Motor neuron (in vitro differentiated cells): ENCODE measurements around the gene RNF220. TPM values are rescaled to one million over a fixed set of nuclear protein-coding genes. Genes with fewer than 3 reads are reported as not detected.

Experiments used
- ATAC-seq, 8 experiments: fragments of 200-7000 bp; cut with Tn5 transposase; replicated peaks in 6 of 8; 2 replicates each; pipeline ENCODE4 v1.8.0; 2021; ENCODE audit warnings: mild to moderate bottlenecking in 8 of 8, moderate library complexity in 8 of 8
- H3K27ac ChIP-seq, 2 donors: fragments of 250-450 bp; sonication (Bioruptor Pico); 2 replicates each; pipeline ENCODE4 v1.9.0; 2021; ENCODE audit warnings: antibody characterized with exemption in 2 of 2, mild to moderate bottlenecking in 2 of 2, moderate library complexity in 1 of 2
- H3K4me1 ChIP-seq, 2 donors: fragments of 250-450 bp; sonication (Bioruptor Pico); replicated peaks in 1 of 2; 2 replicates each; pipeline ENCODE4 v1.6.1; 2021; ENCODE audit warnings: antibody characterized with exemption in 2 of 2, mild to moderate bottlenecking in 2 of 2, moderate library complexity in 1 of 2
- H3K4me3 ChIP-seq, 5 donors: fragments of 250-450 bp; sonication (Bioruptor Pico); 2 replicates each; pipeline ENCODE4 v1.9.0; 2021; ENCODE audit warnings: antibody characterized with exemption in 5 of 5, mild to moderate bottlenecking in 5 of 5, moderate library complexity in 4 of 5
- WGBS, 10 experiments: fragments of 450-650 bp; shearing (Covaris generic); methylation state at CpG; one replicate each; pipeline ENCODE4 v1.0.0; 2022; 5-methylcytosine and 5-hydroxymethylcytosine counted together
- in situ Hi-C, 9 experiments: fragments of 400-800 bp; cut with MboI; loops; one replicate each; pipeline ENCODE4 v1.15.0; 2021; ENCODE audit warnings: low sequenced_read_pairs in 9 of 9, low pct_unique_long_range_greater_than_20kb in 2 of 9; ENCODE audit not compliant: unreplicated experiment in 9 of 9
- total RNA-seq, 8 experiments: library from RNA; unstranded; fragments of 300-600 nt; gene quantifications; 2 replicates each; pipeline versions ENCODE4 v1.2.3 to v1.2.4, GENCODE V29; 2022

The RNF220 gene
- 100 to 1,000 TPM in 4 of 8 experiments, 10 to 100 TPM in 4; 47.3 to 134 (median 92.0) TPM for total RNA-seq

GRCh38 chr1:44405031-44405797, at the start of gene RNF220:
TSS of gene RNF220 (plus strand) at chr1:44405255.
- peaks cover 10 to 17% of the 10 kb centered on the region in 2 donors for H3K4me1 ChIP-seq
- 0 to 2% (median 0%) methylated on average over 1 to 37 of the region's 55 CpGs; no CpG with 5 or more reads in 2 of the 10 experiments for WGBS, 10 experiments
- peak within 1 kb of the TSS; percentile 65 to 81 for H3K27ac ChIP-seq
- in situ Hi-C loops, result loop anchor here in 4 of 9 experiments (25.0 kb wide), 1 partner anchor 232 kb away; no protein-coding TSS in a partner anchor
- peak; percentile 65 to 91 (median 87) for ATAC-seq
- H3K4me3 ChIP-seq, result peak within 1 kb of the TSS; percentile 48 to 75 (median 65)

GRCh38 chr1:44355582-44356305, 49.3 kb upstream of the RNF220 start:
- ATAC-seq, result no peak

GRCh38 chr1:44357710-44358109, 47.3 kb upstream of the RNF220 start:
- Histone ChIP-seq H3K4me1 (peaks cover 42 to 43% of the 10 kb centered on the region in 2 donors), H3K4me3 (no peak overlapping the region), H3K27ac (no peak overlapping the region)
- WGBS, 10 experiments, result 15 to 100% (median 71%) methylated on average over 1 to 4 of the region's 4 CpGs; no CpG with 5 or more reads in 1 of the 10 experiments
- in situ Hi-C loops, result no loop called here
- ATAC-seq, result no peak

More at GRCh38 chr1:44355582-44356305, 49.3 kb upstream of the RNF220 start:
- Histone ChIP-seq H3K4me1 (peaks cover 42 to 43% of the 10 kb centered on the region in 2 donors), H3K4me3 (peak overlapping the region in 3 of 5 donors; percentile 5 to 63 (median 61)), H3K27ac (peak overlapping the region in 1 of 2 donors; percentile 26)
- WGBS, 10 experiments, result 47 to 100% (median 72%) methylated on average over 1 to 12 of the region's 12 CpGs
- in situ Hi-C loops, result no loop called here

GRCh38 chr1:44359234-44359935, 45.7 kb upstream of the RNF220 start:
- in situ Hi-C loops, result no loop called here
- ATAC-seq, result peak in 2 of 8 experiments; percentile 8 to 14
- H3K4me3 ChIP-seq, result no peak overlapping the region
- peaks cover 27 to 29% of the 10 kb centered on the region in 2 donors for H3K4me1 ChIP-seq
- peak overlapping the region in 1 of 2 donors; percentile 39 for H3K27ac ChIP-seq
- 13 to 76% (median 52%) methylated on average over 1 to 6 of the region's 6 CpGs for WGBS, 10 experiments

- WGBS, 10 experiments, result 33 to 91% (median 65%) methylated on average over 1 to 4 of the region's 4 CpGs
- ATAC-seq, result no peak
- Histone ChIP-seq H3K4me1 (peaks cover 34 to 38% of the 10 kb centered on the region in 2 donors), H3K4me3 (no peak overlapping the region), H3K27ac (no peak overlapping the region)
- in situ Hi-C loops, result no loop called here
These were observed 43.6 kb upstream of the RNF220 start for GRCh38 chr1:44361478-44361877.

- ATAC-seq, result no peak
- 8 to 100% (median 92%) methylated on average over 2 to 7 of the region's 7 CpGs; no CpG with 5 or more reads in 1 of the 10 experiments for WGBS, 10 experiments
- in situ Hi-C loops, result no loop called here
- Histone ChIP-seq H3K27ac (no peak overlapping the region), H3K4me3 (no peak overlapping the region), H3K4me1 (peaks cover 42% of the 10 kb centered on the region in 2 donors)
These were observed 38.6 kb upstream of the RNF220 start for GRCh38 chr1:44366371-44366975.

- Histone ChIP-seq H3K4me3 (no peak overlapping the region), H3K27ac (no peak overlapping the region), H3K4me1 (peaks cover 42% of the 10 kb centered on the region in 2 donors)
- WGBS, 10 experiments, result 27 to 50% methylated on average over 1 of the region's 1 CpG; no CpG with 5 or more reads in 8 of the 10 experiments
- in situ Hi-C loops, result no loop called here
- ATAC-seq, result peak in 5 of 8 experiments; percentile 19 to 50 (median 24)
These were observed 37.1 kb upstream of the RNF220 start for GRCh38 chr1:44367944-44368343.

GRCh38 chr1:44368471-44369151, 36.4 kb upstream of the RNF220 start:
- ATAC-seq, result peak in 5 of 8 experiments; percentile 78 to 86 (median 80)
- Histone ChIP-seq H3K4me3 (no peak overlapping the region), H3K27ac (no peak overlapping the region), H3K4me1 (peaks cover 42% of the 10 kb centered on the region in 2 donors)
- in situ Hi-C loops, result no loop called here
- 14 to 96% (median 45%) methylated on average over 3 to 12 of the region's 12 CpGs; no CpG with 5 or more reads in 2 of the 10 experiments for WGBS, 10 experiments

- ATAC-seq, result no peak
- Histone ChIP-seq H3K27ac (no peak overlapping the region), H3K4me3 (no peak overlapping the region), H3K4me1 (peaks cover 24 to 27% of the 10 kb centered on the region in 2 donors)
- in situ Hi-C loops, result no loop called here
These were observed 33.8 kb upstream of the RNF220 start for GRCh38 chr1:44371206-44371605.

GRCh38 chr1:44375547-44375946, 29.5 kb upstream of the RNF220 start:
- WGBS, 10 experiments, result 60 to 100% (median 93%) methylated on average over 1 to 6 of the region's 6 CpGs; no CpG with 5 or more reads in 3 of the 10 experiments
- in situ Hi-C loops, result loop anchor here in 3 of 9 experiments (25.0 kb wide), 1 partner anchor 212 kb away; no protein-coding TSS in a partner anchor
- Histone ChIP-seq H3K27ac (no peak overlapping the region), H3K4me1 (peaks cover 0 to 7% of the 10 kb centered on the region in 2 donors), H3K4me3 (no peak overlapping the region)
- no peak for ATAC-seq

- Histone ChIP-seq H3K27ac (no peak overlapping the region), H3K4me1 (peaks cover 0 to 7% of the 10 kb centered on the region in 2 donors), H3K4me3 (no peak overlapping the region)
- ATAC-seq, result peak in 7 of 8 experiments; percentile 29 to 61 (median 44)
- in situ Hi-C loops, result loop anchor here in 3 of 9 experiments (25.0 kb wide), 1 partner anchor 209 kb away; no protein-coding TSS in a partner anchor
- 39 to 100% (median 65%) methylated on average over 1 to 12 of the region's 12 CpGs; no CpG with 5 or more reads in 1 of the 10 experiments for WGBS, 10 experiments
These were observed 26.9 kb upstream of the RNF220 start for GRCh38 chr1:44377925-44378784.
